GM12873 (cell line): ENCODE data around the gene EIF4A3.

Experiments
- CTCF ChIP-seq: IDR thresholded peaks from 2 replicates; pipeline ENCODE4 v1.5.1; 2012; ENCODE audit warnings: low read depth, mild to moderate bottlenecking, moderate library complexity, low read length, control low read depth; ENCODE audit not compliant: insufficient read depth; ENCODE audit errors: missing control alignments

EIF4A3 gene

DNA sequence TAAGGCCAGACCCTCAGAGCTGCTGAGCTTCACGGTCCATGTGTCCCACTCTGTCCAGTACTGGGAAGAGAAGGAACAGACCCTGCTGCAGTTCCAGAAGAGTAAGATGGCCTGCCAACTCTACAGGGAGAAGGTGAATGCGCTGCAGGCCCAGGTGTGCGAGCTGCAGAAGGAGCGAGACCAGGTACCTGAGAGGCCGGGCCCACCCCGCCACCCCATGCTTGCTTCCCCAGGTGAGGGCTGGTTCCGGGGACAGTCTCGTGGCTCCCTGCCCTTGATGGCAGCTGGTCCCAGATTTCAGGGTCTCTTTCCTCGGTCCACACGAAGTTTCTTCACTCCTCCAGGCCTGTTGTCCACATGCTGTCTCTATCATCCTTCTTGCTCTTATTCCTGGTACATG, 43.8 kb upstream of the EIF4A3 start:
- no peak for TF ChIP-seq CTCF

- no peak for TF ChIP-seq CTCF
Measured at GRCh38 chr17:80189611-80190010, 42.7 kb upstream of the EIF4A3 start.

DNA sequence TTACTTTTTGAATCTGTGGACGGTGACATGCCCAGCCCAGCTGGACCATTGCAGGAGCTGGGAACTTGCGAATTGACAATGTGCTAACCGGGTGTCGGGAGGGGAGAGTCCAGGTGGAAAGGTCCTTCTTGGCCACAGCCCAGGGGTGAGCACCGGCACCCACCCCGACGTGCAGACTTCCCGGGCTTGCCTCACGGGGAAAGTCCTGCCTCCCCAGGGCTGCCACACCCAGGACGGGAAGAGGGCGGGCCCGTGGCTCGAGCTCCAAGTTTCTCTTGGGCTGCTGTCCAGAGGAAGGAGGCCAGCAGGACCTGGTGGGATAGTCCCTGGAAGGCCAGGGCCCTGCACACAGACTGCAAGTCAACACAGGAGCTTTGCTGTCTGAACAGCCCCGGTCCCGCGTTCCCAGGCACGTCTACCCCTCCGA, 40.6 kb upstream of the EIF4A3 start:
- TF ChIP-seq CTCF: no peak

DNA sequence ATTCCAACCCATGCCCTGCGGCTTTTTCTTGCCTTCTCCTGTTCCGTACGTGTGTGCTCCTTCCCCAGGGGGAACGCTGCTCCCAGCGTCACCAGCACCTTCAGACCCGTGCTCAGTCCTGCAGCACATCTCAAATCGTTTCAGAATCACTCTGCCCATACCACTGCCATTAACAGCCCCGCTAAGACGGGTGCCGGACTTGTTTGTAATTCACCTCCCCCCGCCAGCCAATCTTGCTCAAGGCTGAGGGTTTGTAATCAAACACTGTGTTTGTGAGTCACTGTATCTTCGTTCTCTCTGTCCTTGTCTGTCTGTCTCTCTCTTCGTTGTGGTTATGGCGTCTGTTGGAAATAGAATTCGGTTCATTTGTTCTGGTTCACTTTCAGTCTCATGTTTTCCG, 40.2 kb upstream of the EIF4A3 start:
- no peak for TF ChIP-seq CTCF

DNA sequence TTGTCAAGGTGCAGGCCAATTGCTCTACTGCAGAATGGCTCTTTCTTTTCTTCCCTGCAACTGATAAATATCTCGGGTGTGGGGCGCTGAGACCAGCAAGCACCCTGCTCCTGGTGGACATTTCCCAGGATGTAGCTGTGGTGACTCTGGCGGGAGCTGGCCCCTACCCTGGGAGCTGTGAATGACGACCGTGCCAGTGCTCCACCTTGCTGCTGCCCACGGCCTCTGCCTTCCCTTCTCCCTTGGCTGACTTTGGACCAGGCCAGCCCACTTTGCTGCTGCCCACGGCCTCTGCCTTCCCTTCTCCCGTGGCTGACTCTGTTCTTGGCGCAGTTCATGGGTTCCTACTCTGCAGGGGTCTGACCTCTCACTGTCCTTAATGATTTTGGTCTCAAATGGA, 39.0 kb upstream of the EIF4A3 start:
- no peak for TF ChIP-seq CTCF

GRCh38 chr17:80184423-80184714, 37.4 kb upstream of the EIF4A3 start:
- TF ChIP-seq CTCF: no peak

DNA sequence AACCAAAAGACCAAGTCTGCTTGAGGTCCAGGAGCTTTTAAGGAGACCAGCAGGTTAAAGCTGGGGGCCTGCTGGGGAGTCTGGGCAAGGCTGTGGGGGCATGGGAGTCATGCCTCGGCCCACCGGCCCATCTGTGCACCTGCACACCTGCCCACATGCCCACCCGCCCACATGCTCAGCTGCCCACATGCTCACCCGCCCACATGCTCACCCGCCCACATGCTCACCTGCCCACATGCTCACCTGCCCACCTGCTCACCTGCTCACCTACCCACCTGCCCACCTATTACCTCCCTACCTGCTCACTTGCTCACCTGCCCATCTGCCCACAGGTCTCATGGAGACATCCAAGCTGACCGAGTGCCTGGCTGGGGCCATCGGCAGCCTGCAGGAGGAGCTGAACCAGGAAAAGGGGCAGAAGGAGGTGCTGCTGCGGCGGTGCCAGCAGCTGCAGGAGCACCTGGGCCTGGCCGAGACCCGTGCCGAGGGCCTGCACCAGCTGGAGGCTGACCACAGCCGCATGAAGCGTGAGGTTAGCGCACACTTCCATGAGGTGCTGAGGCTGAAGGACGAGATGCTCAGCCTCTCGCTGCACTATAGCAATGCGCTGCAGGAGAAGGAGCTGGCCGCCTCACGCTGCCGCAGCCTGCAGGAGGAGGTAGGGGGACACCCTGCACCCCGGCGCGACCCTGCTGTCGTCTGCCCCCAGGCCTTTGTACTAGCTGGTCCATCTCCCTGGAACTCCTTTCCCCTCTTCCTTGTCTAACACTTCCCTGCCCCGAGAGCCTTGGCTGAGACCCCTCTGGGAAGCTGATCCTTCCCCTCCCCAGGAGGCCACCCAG, 36.9 kb upstream of the EIF4A3 start:
- no peak for TF ChIP-seq CTCF

DNA sequence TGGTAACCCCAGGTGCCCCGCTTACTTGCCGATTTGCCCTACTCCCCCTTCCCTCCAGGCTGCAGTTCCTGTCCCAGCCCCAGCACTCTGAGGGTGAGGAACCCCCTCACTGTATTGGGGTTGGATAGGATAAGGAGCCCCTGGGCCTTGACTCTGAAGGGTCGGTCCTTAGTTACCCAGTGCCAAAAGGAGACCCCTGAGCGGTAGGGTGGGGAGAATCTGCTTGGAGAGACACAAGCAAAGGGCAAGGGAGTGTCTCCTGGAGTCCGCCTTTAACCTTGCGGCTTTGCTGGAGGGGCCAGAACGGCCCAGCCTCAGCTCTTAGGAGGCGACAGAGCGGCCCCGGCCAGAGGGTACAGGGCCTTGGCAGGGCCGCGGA, 35.9 kb upstream of the EIF4A3 start:
- TF ChIP-seq CTCF: no peak
